Vagina (tissue), 2 donors: ENCODE measurements around the gene OR4D6. TPM values are rescaled to one million over a fixed set of nuclear protein-coding genes. Genes with fewer than 3 reads are reported as not detected.

ENCODE experiments used
- DNase-seq, 2 donors: peaks; one replicate each; pipeline ENCODE4 v3.0.0-alpha.2; 2017; ENCODE audit errors: extremely low spot score in 2 of 2
- H3K27ac ChIP-seq: fragments of 200-600 bp; sonication (generic); one replicate; pipeline ENCODE4 v1.5.1; 2019
- H3K27me3 ChIP-seq: fragments of 200-600 bp; sonication (generic); one replicate; pipeline ENCODE4 v1.5.1; 2019
- H3K36me3 ChIP-seq, 2 donors: fragments of 200-600 bp; sonication (generic); one replicate each; pipeline ENCODE4 v1.5.1; 2017 to 2019
- H3K4me1 ChIP-seq: fragments of 200-600 bp; sonication (generic); one replicate; pipeline ENCODE4 v1.5.1; 2019
- H3K4me3 ChIP-seq, 2 donors: fragments of 200-600 bp; sonication (generic); 1 replicate in 1 of 2; 2 replicates in 1 of 2; pipeline ENCODE4 v1.5.1; 2016 to 2019
- H3K9me3 ChIP-seq: fragments of 200-600 bp; sonication (generic); one replicate; pipeline ENCODE4 v1.5.1; 2019
- POLR2A ChIP-seq, 2 donors: fragments of 450-650 bp; IDR thresholded peaks; one replicate each; pipeline ENCODE4 v1.6.1; 2017; ENCODE audit warnings: antibody characterized with exemption in 2 of 2, mild to moderate bottlenecking in 2 of 2, moderate library complexity in 2 of 2
- POLR2AphosphoS5 ChIP-seq, 2 donors: sonication (generic); formaldehyde crosslinking; IDR thresholded peaks; one replicate each; pipeline ENCODE4 v1.9.0; 2017; ENCODE audit warnings: antibody characterized with exemption in 2 of 2, mild to moderate bottlenecking in 2 of 2, low read depth in 1 of 2; ENCODE audit not compliant: insufficient read depth in 1 of 2
- intact Hi-C: fragments of 100-400 bp; cut with DNase I; formaldehyde crosslinking; loops from one replicate; pipeline ENCODE4 v1.15.1; 2023
- total RNA-seq: library from RNA; depleted of rRNA; stranded (reverse); fragments of >200 nt; gene quantifications from one replicate; pipeline ENCODE4 v1.2.3, GENCODE V29; 2016
- TF ChIP-seq, protein P1 (sequence below), 3 experiments: fragments of 450-650 bp in 2 of 3; fragments of 200-600 bp in 1 of 3; sonication (generic) in 1 of 3; IDR thresholded peaks; one replicate each; pipeline ENCODE4 v1.5.1; 2017 to 2019; ENCODE audit warnings: antibody characterized with exemption in 3 of 3, mild to moderate bottlenecking in 2 of 3, moderate library complexity in 2 of 3

The OR4D6 gene
- total RNA-seq, 1 donor from 2014 or later = not detected

GRCh38 chr11:59463190-59463641, 6.5 kb downstream of the OR4D6 start:
- intact Hi-C loops = no loop called here
- H3K9me3 ChIP-seq = no peaks in the 10 kb centered on the region
- no peak for TF ChIP-seq POLR2AphosphoS5 (IDR thresholded peaks at IDR 0.05; ENCODE audit: insufficient read depth in 1 of 2, low read depth in 1 of 2)
- TF ChIP-seq POLR2A (IDR thresholded peaks at IDR 0.05) = no peak
- TF ChIP-seq, protein P1, sequence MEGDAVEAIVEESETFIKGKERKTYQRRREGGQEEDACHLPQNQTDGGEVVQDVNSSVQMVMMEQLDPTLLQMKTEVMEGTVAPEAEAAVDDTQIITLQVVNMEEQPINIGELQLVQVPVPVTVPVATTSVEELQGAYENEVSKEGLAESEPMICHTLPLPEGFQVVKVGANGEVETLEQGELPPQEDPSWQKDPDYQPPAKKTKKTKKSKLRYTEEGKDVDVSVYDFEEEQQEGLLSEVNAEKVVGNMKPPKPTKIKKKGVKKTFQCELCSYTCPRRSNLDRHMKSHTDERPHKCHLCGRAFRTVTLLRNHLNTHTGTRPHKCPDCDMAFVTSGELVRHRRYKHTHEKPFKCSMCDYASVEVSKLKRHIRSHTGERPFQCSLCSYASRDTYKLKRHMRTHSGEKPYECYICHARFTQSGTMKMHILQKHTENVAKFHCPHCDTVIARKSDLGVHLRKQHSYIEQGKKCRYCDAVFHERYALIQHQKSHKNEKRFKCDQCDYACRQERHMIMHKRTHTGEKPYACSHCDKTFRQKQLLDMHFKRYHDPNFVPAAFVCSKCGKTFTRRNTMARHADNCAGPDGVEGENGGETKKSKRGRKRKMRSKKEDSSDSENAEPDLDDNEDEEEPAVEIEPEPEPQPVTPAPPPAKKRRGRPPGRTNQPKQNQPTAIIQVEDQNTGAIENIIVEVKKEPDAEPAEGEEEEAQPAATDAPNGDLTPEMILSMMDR (IDR thresholded peaks at IDR 0.05) = no peak
- no peaks in the 10 kb centered on the region for H3K27me3 ChIP-seq
- H3K4me1 ChIP-seq = no peaks in the 10 kb centered on the region
- H3K27ac ChIP-seq = no peak overlapping the region
- no peak for DNase-seq
- no peaks in the 10 kb centered on the region for H3K36me3 ChIP-seq
- H3K4me3 ChIP-seq = no peak overlapping the region

GRCh38 chr11:59473015-59473414, 16.3 kb downstream of the OR4D6 start, which contains the start of gene OR4D10:
TSS of gene OR4D10 (plus strand) at chr11:59473315. CDS start at chr11:59477430, 4,115 bp downstream.
- Histone ChIP-seq H3K27me3 (no peaks in the 10 kb centered on the region), H3K4me3 (no peak within 1 kb of the TSS), H3K27ac (no peak within 1 kb of the TSS), H3K36me3 (no peaks in the 10 kb centered on the region), H3K4me1 (no peaks in the 10 kb centered on the region), H3K9me3 (no peaks in the 10 kb centered on the region)
- TF ChIP-seq POLR2A (IDR thresholded peaks at IDR 0.05) (no peak), POLR2AphosphoS5 (IDR thresholded peaks at IDR 0.05; ENCODE audit: insufficient read depth in 1 of 2, low read depth in 1 of 2) (no peak)
- TF ChIP-seq, protein P1 (IDR thresholded peaks at IDR 0.05) = no peak
- no peak for DNase-seq
- intact Hi-C loops = no loop called here

- no peaks in the 10 kb centered on the region for H3K27me3 ChIP-seq
- TF ChIP-seq POLR2AphosphoS5 (IDR thresholded peaks at IDR 0.05; ENCODE audit: insufficient read depth in 1 of 2, low read depth in 1 of 2) = no peak
- H3K36me3 ChIP-seq = no peaks in the 10 kb centered on the region
- no peak for DNase-seq
- no peak overlapping the region for H3K27ac ChIP-seq
- H3K4me3 ChIP-seq = no peak overlapping the region
- H3K4me1 ChIP-seq = no peaks in the 10 kb centered on the region
- intact Hi-C loops = no loop called here
- H3K9me3 ChIP-seq = no peaks in the 10 kb centered on the region
These were observed 18.4 kb downstream of the OR4D6 start for GRCh38 chr11:59475176-59475575.

GRCh38 chr11:59479906-59480305, 23.1 kb downstream of the OR4D6 start:
- no peak for DNase-seq
- H3K36me3 ChIP-seq = no peaks in the 10 kb centered on the region
- H3K27me3 ChIP-seq = no peaks in the 10 kb centered on the region
- TF ChIP-seq POLR2AphosphoS5 (IDR thresholded peaks at IDR 0.05; ENCODE audit: insufficient read depth in 1 of 2, low read depth in 1 of 2) (no peak), POLR2A (IDR thresholded peaks at IDR 0.05) (no peak)
- TF ChIP-seq, protein P1 (IDR thresholded peaks at IDR 0.05) = no peak
- intact Hi-C loops = no loop called here
- H3K27ac ChIP-seq = no peak overlapping the region
- H3K4me1 ChIP-seq = no peaks in the 10 kb centered on the region
- H3K9me3 ChIP-seq = no peaks in the 10 kb centered on the region
- no peak overlapping the region for H3K4me3 ChIP-seq

GRCh38 chr11:59480359-59480758, 23.6 kb downstream of the OR4D6 start:
- intact Hi-C loops = no loop called here
- H3K4me1 ChIP-seq = no peaks in the 10 kb centered on the region
- TF ChIP-seq POLR2AphosphoS5 (IDR thresholded peaks at IDR 0.05; ENCODE audit: insufficient read depth in 1 of 2, low read depth in 1 of 2) = no peak
- TF ChIP-seq, protein P1 (IDR thresholded peaks at IDR 0.05) = no peak
- H3K36me3 ChIP-seq = no peaks in the 10 kb centered on the region
- no peak for DNase-seq
- H3K4me3 ChIP-seq = no peak overlapping the region
- H3K9me3 ChIP-seq = no peaks in the 10 kb centered on the region
- H3K27ac ChIP-seq = no peak overlapping the region
- no peaks in the 10 kb centered on the region for H3K27me3 ChIP-seq
